Thyroid gland (tissue), 4 donors: ENCODE measurements around the gene P2RX4.

Source experiments
- POLR2A ChIP-seq, 2 donors: fragments of 450-650 bp; IDR thresholded peaks; one replicate each; pipeline ENCODE4 v1.6.1; 2017; ENCODE audit warnings: antibody characterized with exemption in 2 of 2, mild to moderate bottlenecking in 2 of 2, moderate library complexity in 1 of 2
- TF ChIP-seq, protein P1 (sequence below), 6 experiments: fragments of 200-600 bp in 3 of 6; fragments of 450-650 bp in 3 of 6; sonication (generic) in 3 of 6; IDR thresholded peaks; one replicate each; pipeline ENCODE4 v1.5.1; 2016 to 2019; ENCODE audit warnings: antibody characterized with exemption in 6 of 6, mild to moderate bottlenecking in 2 of 6, inconsistent platforms in 1 of 6, moderate library complexity in 1 of 6

DNA sequence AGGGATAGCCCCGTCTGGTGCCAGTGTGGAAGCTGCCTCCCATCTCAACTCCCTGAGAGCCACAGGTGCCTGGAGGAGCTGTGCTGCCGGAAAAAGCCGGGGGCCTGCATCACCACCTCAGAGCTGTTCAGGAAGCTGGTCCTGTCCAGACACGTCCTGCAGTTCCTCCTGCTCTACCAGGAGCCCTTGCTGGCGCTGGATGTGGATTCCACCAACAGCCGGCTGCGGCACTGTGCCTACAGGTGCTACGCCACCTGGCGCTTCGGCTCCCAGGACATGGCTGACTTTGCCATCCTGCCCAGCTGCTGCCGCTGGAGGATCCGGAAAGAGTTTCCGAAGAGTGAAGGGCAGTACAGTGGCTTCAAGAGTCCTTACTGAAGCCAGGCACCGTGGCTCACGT lies 25.5 kb upstream of the P2RX4 start:
- TF ChIP-seq, protein P1, sequence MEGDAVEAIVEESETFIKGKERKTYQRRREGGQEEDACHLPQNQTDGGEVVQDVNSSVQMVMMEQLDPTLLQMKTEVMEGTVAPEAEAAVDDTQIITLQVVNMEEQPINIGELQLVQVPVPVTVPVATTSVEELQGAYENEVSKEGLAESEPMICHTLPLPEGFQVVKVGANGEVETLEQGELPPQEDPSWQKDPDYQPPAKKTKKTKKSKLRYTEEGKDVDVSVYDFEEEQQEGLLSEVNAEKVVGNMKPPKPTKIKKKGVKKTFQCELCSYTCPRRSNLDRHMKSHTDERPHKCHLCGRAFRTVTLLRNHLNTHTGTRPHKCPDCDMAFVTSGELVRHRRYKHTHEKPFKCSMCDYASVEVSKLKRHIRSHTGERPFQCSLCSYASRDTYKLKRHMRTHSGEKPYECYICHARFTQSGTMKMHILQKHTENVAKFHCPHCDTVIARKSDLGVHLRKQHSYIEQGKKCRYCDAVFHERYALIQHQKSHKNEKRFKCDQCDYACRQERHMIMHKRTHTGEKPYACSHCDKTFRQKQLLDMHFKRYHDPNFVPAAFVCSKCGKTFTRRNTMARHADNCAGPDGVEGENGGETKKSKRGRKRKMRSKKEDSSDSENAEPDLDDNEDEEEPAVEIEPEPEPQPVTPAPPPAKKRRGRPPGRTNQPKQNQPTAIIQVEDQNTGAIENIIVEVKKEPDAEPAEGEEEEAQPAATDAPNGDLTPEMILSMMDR (IDR thresholded peaks at IDR 0.05) = no peak
- no peak for TF ChIP-seq POLR2A (IDR thresholded peaks at IDR 0.05)
